ENCODE data around the gene OVCA2.

OVCA2 gene

GRCh38 chr17:2063261-2064146 lies 21.7 kb downstream of the OVCA2 start:
- no peak for DNase-seq

GRCh38 chr17:2064147-2064489 lies 22.3 kb downstream of the OVCA2 start:
- no peak for DNase-seq

- no peak for DNase-seq
These were observed 22.7 kb downstream of the OVCA2 start for GRCh38 chr17:2064520-2064971.

GRCh38 chr17:2064980-2065785 lies 23.4 kb downstream of the OVCA2 start:
- no peak for DNase-seq

GRCh38 chr17:2065949-2066400 lies 24.2 kb downstream of the OVCA2 start:
- DNase-seq, result no peak

GRCh38 chr17:2067048-2067561 lies 25.3 kb downstream of the OVCA2 start:
- no peak for DNase-seq

GRCh38 chr17:2067608-2068024 lies 25.8 kb downstream of the OVCA2 start:
- DNase-seq, result no peak

- DNase-seq, result no peak
These were observed 26.3 kb downstream of the OVCA2 start for GRCh38 chr17:2068031-2068518.

- DNase-seq, result no peak
These were observed 26.8 kb downstream of the OVCA2 start for GRCh38 chr17:2068519-2069051.

- DNase-seq, result no peak
These were observed 28.6 kb downstream of the OVCA2 start for GRCh38 chr17:2070241-2071023.

GRCh38 chr17:2071024-2071385 lies 29.2 kb downstream of the OVCA2 start:
- no peak for DNase-seq

GRCh38 chr17:2071455-2072281 lies 29.8 kb downstream of the OVCA2 start:
- no peak for DNase-seq

- DNase-seq, result no peak
These were observed 33.1 kb downstream of the OVCA2 start for GRCh38 chr17:2074919-2075318.

- no peak for DNase-seq
These were observed 33.7 kb downstream of the OVCA2 start for GRCh38 chr17:2075336-2076086.

- no peak for DNase-seq
These were observed 34.5 kb downstream of the OVCA2 start for GRCh38 chr17:2076087-2076984.

- DNase-seq, result no peak
These were observed 35.2 kb downstream of the OVCA2 start for GRCh38 chr17:2077040-2077439.

GRCh38 chr17:2081564-2081963 lies 39.7 kb downstream of the OVCA2 start:
- no peak for DNase-seq
